GM12878 (cell line): Measurements from ENCODE around the gene COL9A2.

Experiments used
- ATF2 ChIP-seq: IDR thresholded peaks from 2 replicates; pipeline ENCODE4 v1.6.1; 2012; ENCODE audit warnings: low read length, inconsistent platforms
- ATF3 ChIP-seq: IDR thresholded peaks from 2 replicates; pipeline ENCODE4 v1.6.1; 2011; ENCODE audit warnings: low read depth, mild to moderate bottlenecking, low read length, moderate library complexity, borderline replicate concordance; ENCODE audit errors: extremely low read depth
- CHD4 ChIP-seq: fragments of 200-600 bp; sonication (generic); IDR thresholded peaks from 2 replicates; pipeline ENCODE4 v1.6.1; 2016; ENCODE audit warnings: mild to moderate bottlenecking
- CTCF ChIP-seq, 3 experiments: IDR thresholded peaks in 2 of 3; conservative IDR thresholded peaks in 1 of 3; 2 replicates each; pipeline ENCODE4 v1.5.1; 2011; ENCODE audit warnings: low read depth in 3 of 3, low read length in 3 of 3, mild to moderate bottlenecking in 3 of 3, control low read depth in 2 of 3, moderate library complexity in 2 of 3, inconsistent platforms in 1 of 3, mixed read lengths in 1 of 3; ENCODE audit not compliant: control insufficient read depth in 2 of 3, insufficient read depth in 1 of 3; ENCODE audit errors: extremely low read depth in 1 of 3
- ETV6 ChIP-seq, 2 experiments: fragments of 450-650 bp in 1 of 2; IDR thresholded peaks in 1 of 2; conservative IDR thresholded peaks in 1 of 2; 2 replicates each; pipeline ENCODE4 v1.6.1; 2014; ENCODE audit warnings: antibody characterized with exemption in 1 of 2, borderline replicate concordance in 1 of 2, low read depth in 1 of 2, mild to moderate bottlenecking in 1 of 2, moderate library complexity in 1 of 2
- EZH2 ChIP-seq: IDR thresholded peaks from 2 replicates; pipeline ENCODE4 v1.6.1; 2012; ENCODE audit warnings: low read depth, mild to moderate bottlenecking, control low read depth, inconsistent platforms, low read length, borderline replicate concordance; ENCODE audit not compliant: control insufficient read depth
- MEF2B ChIP-seq: fragments of 450-650 bp; IDR thresholded peaks from 2 replicates; pipeline ENCODE4 v1.6.1; 2018; ENCODE audit warnings: mild to moderate bottlenecking, moderate library complexity; ENCODE audit not compliant: partially characterized antibody, poor library complexity, severe bottlenecking
- NR2C1 ChIP-seq: fragments of 450-650 bp; IDR thresholded peaks from 2 replicates; pipeline ENCODE4 v1.6.1; 2017; ENCODE audit warnings: antibody characterized with exemption, mild to moderate bottlenecking, moderate library complexity
- POLR2A ChIP-seq: IDR thresholded peaks from 2 replicates; pipeline ENCODE4 v1.6.1; 2011; ENCODE audit warnings: low read depth, mild to moderate bottlenecking, low read length
- REST ChIP-seq: IDR thresholded peaks from 2 replicates; pipeline ENCODE4 v1.6.1; 2012; ENCODE audit warnings: mild to moderate bottlenecking, low read depth, low read length
- RFX5 ChIP-seq: IDR thresholded peaks from 2 replicates; pipeline ENCODE4 v1.6.1; 2011; ENCODE audit warnings: low read depth, low read length, improper control_type of control experiment
- SIN3A ChIP-seq: IDR thresholded peaks from 2 replicates; pipeline ENCODE4 v1.6.1; 2012; ENCODE audit warnings: low read depth, low read length, improper control_type of control experiment
- SKIL ChIP-seq: fragments of 450-650 bp; IDR thresholded peaks from 2 replicates; pipeline ENCODE4 v1.6.1; 2017; ENCODE audit warnings: mild to moderate bottlenecking, low read depth, inconsistent platforms; ENCODE audit not compliant: poor library complexity, severe bottlenecking

GRCh38 chr1:40314721-40315238 is 2.3 kb downstream of the COL9A2 start:
- TF ChIP-seq CTCF (IDR thresholded peaks at IDR 0.05 in 2 of 3, conservative IDR thresholded peaks at IDR 0.05 in 1 of 3; ENCODE audit: control insufficient read depth in 2 of 3, extremely low read depth in 1 of 3, insufficient read depth in 1 of 3, low read depth in 3 of 3, low read length in 3 of 3) (no peak), SKIL (no peak), NR2C1 (no peak), MEF2B (no peak), POLR2A (no peak), EZH2 (no peak), REST (no peak), ATF3 (no peak), ETV6 (conservative IDR thresholded peaks at IDR 0.05 in 1 of 2, IDR thresholded peaks at IDR 0.05 in 1 of 2; ENCODE audit: borderline replicate concordance in 1 of 2, low read depth in 1 of 2) (no peak), CHD4 (no peak), ATF2 (no peak), SIN3A (no peak), RFX5 (no peak)
